HepG2 (cell line): ENCODE results near the gene ZNF334. TPM values are rescaled to one million over a fixed set of nuclear protein-coding genes. Genes with fewer than 3 reads are reported as not detected.

ENCODE experiments used
- ATAC-seq: fragments of 200-7000 bp; cut with Tn5 transposase; 3 replicates; pipeline ENCODE4 v1.9.1; 2020; ENCODE audit warnings: mild to moderate bottlenecking, moderate library complexity
- BruUV-seq: library from RNA; stranded (reverse); fragments of 400-500 nt; replicated peaks from 2 replicates; lab custom pipeline; 2021; lab: Mats Ljungman, UMichigan
- CTCF ChIA-PET: fragments of 300-600 bp; formaldehyde crosslinking; extraction: SDS; loops from one replicate; lab custom pipeline; 2021; ENCODE audit warnings: low total read pairs, inconsistent platforms, low intra/inter-chr PET ratio; lab: Yijun Ruan, JAX
- POLR2A ChIA-PET: fragments of 350-600 bp; sonication (Branson Sonifier 250); formaldehyde crosslinking; loops from one replicate; lab custom pipeline; 2020; ENCODE audit warnings: antibody characterized with exemption, inconsistent platforms; lab: Yijun Ruan, JAX
- DNase-seq: peaks from one replicate; pipeline ENCODE4 v3.0.0-alpha.2; 2015; ENCODE audit warnings: low spot score
- FAIRE-seq: peaks from 3 replicates; lab custom pipeline; 2011; peaks lifted over from hg19 to GRCh38; lab: Jason Lieb, UNC
- H2AFZ ChIP-seq: one replicate; pipeline ENCODE4 v1.6.1; 2011; ENCODE audit warnings: low read length, inconsistent platforms
- H3K27ac ChIP-seq: fragments of 300-600 bp; 3 replicates; pipeline ENCODE4 v1.8.0; 2011; ENCODE audit warnings: mixed run types, mild to moderate bottlenecking, mixed read lengths, low read length, inconsistent platforms; ENCODE audit not compliant: insufficient read depth; ENCODE audit errors: extremely low read length
- H3K27me3 ChIP-seq, 2 experiments: fragments of 200-600 bp in 1 of 2; 2 replicates in 1 of 2; 3 replicates in 1 of 2; pipeline versions ENCODE4 v1.6.0 to v1.8.0; 2011; ENCODE audit warnings: low read length in 2 of 2, mild to moderate bottlenecking in 2 of 2, moderate library complexity in 2 of 2, inconsistent platforms in 1 of 2; ENCODE audit not compliant: insufficient read depth in 2 of 2, control insufficient read depth in 1 of 2
- H3K36me3 ChIP-seq, 2 experiments: fragments of 200-600 bp in 1 of 2; replicated peaks in 1 of 2; 2 replicates in 1 of 2; 3 replicates in 1 of 2; pipeline versions ENCODE4 v1.5.1 to v1.8.0; 2011; ENCODE audit warnings: low read length in 2 of 2, inconsistent platforms in 1 of 2; ENCODE audit not compliant: insufficient read depth in 2 of 2, control insufficient read depth in 1 of 2
- H3K4me1 ChIP-seq: 2 replicates; pipeline ENCODE4 v1.5.1; 2012; ENCODE audit warnings: low read length, inconsistent platforms; ENCODE audit not compliant: insufficient read depth
- H3K4me2 ChIP-seq: 2 replicates; pipeline ENCODE4 v1.6.0; 2011; ENCODE audit warnings: low read depth, low read length, inconsistent platforms
- H3K4me3 ChIP-seq, 3 experiments: fragments of 200-600 bp in 1 of 3; sonication (generic), shearing (Covaris generic) in 1 of 3; replicated peaks in 1 of 3; 2 replicates each; pipeline ENCODE4 v1.5.1; 2011 to 2016; ENCODE audit warnings: low read length in 3 of 3, inconsistent platforms in 2 of 3, low read depth in 2 of 3, mild to moderate bottlenecking in 2 of 3, control low read depth in 1 of 3, mixed read lengths in 1 of 3; ENCODE audit not compliant: insufficient read depth in 1 of 3
- H3K79me2 ChIP-seq: one replicate; pipeline ENCODE4 v1.6.1; 2011; ENCODE audit warnings: low read length, inconsistent platforms; ENCODE audit not compliant: insufficient read depth
- H3K9ac ChIP-seq: 2 replicates; pipeline ENCODE4 v1.6.0; 2011; ENCODE audit warnings: mild to moderate bottlenecking, low read depth, low read length, inconsistent platforms; ENCODE audit not compliant: insufficient read depth
- H3K9me3 ChIP-seq: 2 replicates; pipeline ENCODE4 v1.5.1; 2012; ENCODE audit warnings: mild to moderate bottlenecking, low read length
- H4K20me1 ChIP-seq: 2 replicates; pipeline ENCODE4 v1.6.0; 2011; ENCODE audit warnings: inconsistent platforms, mild to moderate bottlenecking, low read length, moderate library complexity; ENCODE audit not compliant: insufficient read depth
- ATF7 ChIP-seq, 2 experiments: fragments of 450-650 bp in 1 of 2; sonication (generic) in 1 of 2; formaldehyde crosslinking in 1 of 2; IDR thresholded peaks; 2 replicates each; pipeline versions ENCODE4 v1.4.0 to v1.6.1; 2016 to 2020; ENCODE audit warnings: antibody characterized with exemption in 1 of 2, mild to moderate bottlenecking in 1 of 2, missing genetic modification reagents in 1 of 2
- CEBPB ChIP-seq: IDR thresholded peaks from 2 replicates; pipeline ENCODE4 v1.6.1; 2011; ENCODE audit warnings: low read depth, low read length, improper control_type of control experiment, borderline replicate concordance
- MED8 ChIP-seq: sonication (generic); formaldehyde crosslinking; IDR thresholded peaks from 2 replicates; pipeline ENCODE4 v1.8.1; 2023; ENCODE audit warnings: mild to moderate bottlenecking, missing genetic modification reagents; ENCODE audit not compliant: insufficient replicate concordance
- RORA ChIP-seq: sonication (generic); formaldehyde crosslinking; IDR thresholded peaks from 2 replicates; pipeline ENCODE4 v1.5.0; 2020; ENCODE audit warnings: mild to moderate bottlenecking, missing genetic modification reagents, moderate library complexity
- SSRP1 ChIP-seq: IDR thresholded peaks from 2 replicates; pipeline ENCODE4 v1.6.1; 2016; ENCODE audit warnings: control low read depth
- ZNF30 ChIP-seq: sonication (generic); formaldehyde crosslinking; IDR thresholded peaks from 2 replicates; pipeline ENCODE4 v1.5.0; 2020; ENCODE audit warnings: mild to moderate bottlenecking, missing genetic modification reagents
- ZNF44 ChIP-seq: sonication (generic); formaldehyde crosslinking; IDR thresholded peaks from 2 replicates; pipeline ENCODE4 v1.5.1; 2020; ENCODE audit warnings: mild to moderate bottlenecking, missing genetic modification reagents
- whole genome bisulfite sequencing: methylation state at CpG from one replicate; pipeline ENCODE4 v1.1.6; 2017; ENCODE audit warnings: low lambda C conversion rate; 5-methylcytosine and 5-hydroxymethylcytosine counted together
- in situ Hi-C: cut with HindIII; loops from 2 replicates; pipeline ENCODE4 v1.10.0; 2017; ENCODE audit warnings: low pct_unique_long_range_greater_than_20kb; ENCODE audit not compliant: extremely low pct_ligation_motif_present
- intact Hi-C: fragments of 100-400 bp; cut with micrococcal nuclease; formaldehyde crosslinking; loops from one replicate; pipeline ENCODE4 v1.10.0; 2022; ENCODE audit not compliant: unreplicated experiment
- polyA plus RNA-seq, 8 experiments: library from polyadenylated mRNA; depleted of rRNA in 3 of 8; stranded (reverse) in 7 of 8; unstranded in 1 of 8; fragments of >200 nt; fragmentation: Illumina TruSeq in 4 of 8; extraction: Trizol in 4 of 8; gene quantifications; 2 replicates each; pipeline versions ENCODE4 v1.2.1 to v1.2.3, GENCODE V29; 2011 to 2016; ENCODE audit warnings: low read depth in 4 of 8, missing spikeins in 1 of 8, mixed read lengths in 1 of 8; ENCODE audit not compliant: insufficient read depth in 1 of 8
- total RNA-seq, 5 experiments: library from RNA; depleted of rRNA; stranded (reverse); fragments of >200 nt; fragmentation: Illumina TruSeq; extraction: Trizol; gene quantifications; 2 replicates each; pipeline ENCODE4 v1.2.3, GENCODE V29; 2016; ENCODE audit warnings: low read depth in 1 of 5
- TF ChIP-seq, protein P1 (sequence below): sonication (generic); formaldehyde crosslinking; IDR thresholded peaks from 2 replicates; pipeline ENCODE4 v1.9.0; 2021; ENCODE audit warnings: missing genetic modification reagents, borderline replicate concordance
- TF ChIP-seq, protein P2 (sequence below), 2 experiments: fragments of 450-650 bp in 1 of 2; sonication (generic) in 1 of 2; formaldehyde crosslinking; IDR thresholded peaks; 2 replicates each; pipeline versions ENCODE4 v1.5.0 to v1.8.0; 2020 to 2022; ENCODE audit warnings: mild to moderate bottlenecking in 1 of 2, missing genetic modification reagents in 1 of 2
- TF ChIP-seq, protein P3 (sequence below): sonication (generic); formaldehyde crosslinking; IDR thresholded peaks from 2 replicates; pipeline ENCODE4 v1.9.0; 2021; ENCODE audit warnings: missing genetic modification reagents, borderline replicate concordance
- TF ChIP-seq, protein P4 (sequence below): sonication (generic); formaldehyde crosslinking; IDR thresholded peaks from 2 replicates; pipeline ENCODE4 v1.4.0; 2020; ENCODE audit warnings: missing genetic modification reagents, borderline replicate concordance

ZNF334 gene
- total and polyA plus RNA-seq, 2 of the 13 experiments (the other 11 are each of a cell fraction or from before 2014, with no cell fraction given) = 4.8 to 7.8 TPM

DNA sequence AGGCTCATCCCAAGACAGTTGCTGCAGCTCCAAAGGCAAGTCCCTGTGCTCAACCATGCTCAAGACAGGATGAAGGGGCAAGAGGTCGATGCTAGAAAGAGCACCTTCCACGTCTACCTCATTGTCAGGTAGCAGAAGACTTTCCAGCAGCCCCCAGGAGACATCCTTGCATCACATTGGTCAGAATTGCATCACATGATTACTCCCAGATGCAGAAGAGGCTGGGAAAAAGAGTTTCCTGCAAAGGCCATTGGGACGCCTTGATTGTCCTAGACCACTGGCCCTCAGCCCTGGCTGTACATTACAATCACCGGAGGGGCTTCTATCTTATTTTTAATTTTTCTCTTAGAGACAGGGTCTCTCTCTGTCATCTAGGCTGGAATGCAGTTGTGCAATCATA is 17.3 kb upstream of the ZNF334 start:
- no TSS peak for BruUV-seq
- H2AFZ ChIP-seq = no peak overlapping the region
- no peaks in the 10 kb centered on the region for H3K79me2 ChIP-seq
- in situ Hi-C loops (no loop called here), intact Hi-C loops (no loop called here)
- no peak for FAIRE-seq
- H3K27me3 ChIP-seq = peaks cover 2% of the 10 kb centered on the region in 2 experiments; a peak in 2 of 5 replicates
- H3K4me3 ChIP-seq = no peak overlapping the region
- DNase-seq = no peak
- TF ChIP-seq, protein P1, sequence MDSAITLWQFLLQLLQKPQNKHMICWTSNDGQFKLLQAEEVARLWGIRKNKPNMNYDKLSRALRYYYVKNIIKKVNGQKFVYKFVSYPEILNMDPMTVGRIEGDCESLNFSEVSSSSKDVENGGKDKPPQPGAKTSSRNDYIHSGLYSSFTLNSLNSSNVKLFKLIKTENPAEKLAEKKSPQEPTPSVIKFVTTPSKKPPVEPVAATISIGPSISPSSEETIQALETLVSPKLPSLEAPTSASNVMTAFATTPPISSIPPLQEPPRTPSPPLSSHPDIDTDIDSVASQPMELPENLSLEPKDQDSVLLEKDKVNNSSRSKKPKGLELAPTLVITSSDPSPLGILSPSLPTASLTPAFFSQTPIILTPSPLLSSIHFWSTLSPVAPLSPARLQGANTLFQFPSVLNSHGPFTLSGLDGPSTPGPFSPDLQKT = no peak
- peak; percentile 52; the same call in 1 of the 2 replicates for TF ChIP-seq CEBPB
- no peak for TF ChIP-seq SSRP1 (CRISPR knock-in tag)
- TF ChIP-seq, protein P2, sequence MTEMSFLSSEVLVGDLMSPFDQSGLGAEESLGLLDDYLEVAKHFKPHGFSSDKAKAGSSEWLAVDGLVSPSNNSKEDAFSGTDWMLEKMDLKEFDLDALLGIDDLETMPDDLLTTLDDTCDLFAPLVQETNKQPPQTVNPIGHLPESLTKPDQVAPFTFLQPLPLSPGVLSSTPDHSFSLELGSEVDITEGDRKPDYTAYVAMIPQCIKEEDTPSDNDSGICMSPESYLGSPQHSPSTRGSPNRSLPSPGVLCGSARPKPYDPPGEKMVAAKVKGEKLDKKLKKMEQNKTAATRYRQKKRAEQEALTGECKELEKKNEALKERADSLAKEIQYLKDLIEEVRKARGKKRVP (CRISPR knock-in tag; IDR thresholded peaks at IDR 0.05) = peak in 1 of 2 experiments; percentile 66; a peak in 1 of 4 replicates
- no peak for TF ChIP-seq MED8
- TF ChIP-seq ZNF44 (CRISPR knock-in tag) = no peak
- TF ChIP-seq, protein P3, sequence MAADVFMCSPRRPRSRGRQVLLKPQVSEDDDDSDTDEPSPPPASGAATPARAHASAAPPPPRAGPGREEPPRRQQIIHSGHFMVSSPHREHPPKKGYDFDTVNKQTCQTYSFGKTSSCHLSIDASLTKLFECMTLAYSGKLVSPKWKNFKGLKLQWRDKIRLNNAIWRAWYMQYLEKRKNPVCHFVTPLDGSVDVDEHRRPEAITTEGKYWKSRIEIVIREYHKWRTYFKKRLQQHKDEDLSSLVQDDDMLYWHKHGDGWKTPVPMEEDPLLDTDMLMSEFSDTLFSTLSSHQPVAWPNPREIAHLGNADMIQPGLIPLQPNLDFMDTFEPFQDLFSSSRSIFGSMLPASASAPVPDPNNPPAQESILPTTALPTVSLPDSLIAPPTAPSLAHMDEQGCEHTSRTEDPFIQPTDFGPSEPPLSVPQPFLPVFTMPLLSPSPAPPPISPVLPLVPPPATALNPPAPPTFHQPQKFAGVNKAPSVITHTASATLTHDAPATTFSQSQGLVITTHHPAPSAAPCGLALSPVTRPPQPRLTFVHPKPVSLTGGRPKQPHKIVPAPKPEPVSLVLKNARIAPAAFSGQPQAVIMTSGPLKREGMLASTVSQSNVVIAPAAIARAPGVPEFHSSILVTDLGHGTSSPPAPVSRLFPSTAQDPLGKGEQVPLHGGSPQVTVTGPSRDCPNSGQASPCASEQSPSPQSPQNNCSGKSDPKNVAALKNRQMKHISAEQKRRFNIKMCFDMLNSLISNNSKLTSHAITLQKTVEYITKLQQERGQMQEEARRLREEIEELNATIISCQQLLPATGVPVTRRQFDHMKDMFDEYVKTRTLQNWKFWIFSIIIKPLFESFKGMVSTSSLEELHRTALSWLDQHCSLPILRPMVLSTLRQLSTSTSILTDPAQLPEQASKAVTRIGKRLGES (CRISPR knock-in tag) = no peak
- no peak for TF ChIP-seq ZNF30 (CRISPR knock-in tag)
- TF ChIP-seq, protein P4, sequence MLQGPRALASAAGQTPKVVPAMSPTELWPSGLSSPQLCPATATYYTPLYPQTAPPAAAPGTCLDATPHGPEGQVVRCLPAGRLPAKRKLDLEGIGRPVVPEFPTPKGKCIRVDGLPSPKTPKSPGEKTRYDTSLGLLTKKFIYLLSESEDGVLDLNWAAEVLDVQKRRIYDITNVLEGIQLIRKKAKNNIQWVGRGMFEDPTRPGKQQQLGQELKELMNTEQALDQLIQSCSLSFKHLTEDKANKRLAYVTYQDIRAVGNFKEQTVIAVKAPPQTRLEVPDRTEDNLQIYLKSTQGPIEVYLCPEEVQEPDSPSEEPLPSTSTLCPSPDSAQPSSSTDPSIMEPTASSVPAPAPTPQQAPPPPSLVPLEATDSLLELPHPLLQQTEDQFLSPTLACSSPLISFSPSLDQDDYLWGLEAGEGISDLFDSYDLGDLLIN (CRISPR knock-in tag) = no peak
- 0 out of 2 replicates have a peak, but pooled peaks have one; percentile 17 for TF ChIP-seq ATF7 (IDR thresholded peaks at IDR 0.05)
- no peak for TF ChIP-seq ATF7 (CRISPR knock-in tag; IDR thresholded peaks at IDR 0.05)
- no peak for TF ChIP-seq RORA (CRISPR knock-in tag)
- CTCF ChIA-PET = no interaction called here
- no peak overlapping the region for H3K4me2 ChIP-seq
- no peaks in the 10 kb centered on the region for H3K9me3 ChIP-seq
- WGBS = 34% methylated on average over 4 of the region's 4 CpGs
- ATAC-seq = no peak
- no peak overlapping the region for H3K27ac ChIP-seq
- POLR2A ChIA-PET = no interaction called here
- H3K4me1 ChIP-seq = peaks cover 10% of the 10 kb centered on the region; the same call in 1 of the 2 replicates
- H4K20me1 ChIP-seq = no peaks in the 10 kb centered on the region
- no peak overlapping the region for H3K9ac ChIP-seq
- H3K36me3 ChIP-seq = no peaks in the 10 kb centered on the region
